Endothelial cell of umbilical vein (primary cell): ENCODE results near the gene CNN1. TPM values are rescaled to one million over a fixed set of nuclear protein-coding genes. Genes with fewer than 3 reads are reported as not detected.

Experiments used
- BruUV-seq: library from RNA; stranded (reverse); fragments of 400-500 nt; replicated peaks from 2 replicates; lab custom pipeline; 2021; lab: Mats Ljungman, UMichigan
- CTCF ChIA-PET: fragments of 300-600, 350-600 bp; sonication (Branson Sonifier 250); formaldehyde crosslinking; loops from one replicate; lab custom pipeline; 2021; ENCODE audit warnings: antibody characterized with exemption, inconsistent platforms; lab: Charles Lee
- POLR2A ChIA-PET: fragments of 300-600, 350-600 bp; sonication (Branson Sonifier 250); formaldehyde crosslinking; loops from one replicate; lab custom pipeline; 2021; ENCODE audit warnings: antibody characterized with exemption, inconsistent platforms; lab: Charles Lee
- DNase-seq: peaks from one replicate; pipeline ENCODE4 v3.0.0-alpha.2; 2011; ENCODE audit warnings: low read depth, low spot score
- FAIRE-seq: peaks from 2 replicates; lab custom pipeline; 2011; peaks lifted over from hg19 to GRCh38; lab: Jason Lieb, UNC
- H2AFZ ChIP-seq: 2 replicates; pipeline ENCODE4 v1.6.0; 2012; ENCODE audit warnings: low read depth, low read length, control low read depth, inconsistent platforms
- H3K27ac ChIP-seq: 2 replicates; pipeline ENCODE4 v1.5.1; 2011; ENCODE audit warnings: low read depth, mild to moderate bottlenecking, control low read depth, low read length, moderate library complexity; ENCODE audit not compliant: insufficient read depth
- H3K27me3 ChIP-seq, 2 experiments: 2 replicates each; pipeline versions ENCODE4 v1.6.0 to v1.6.1; 2011; ENCODE audit warnings: low read length in 2 of 2, mixed read lengths in 1 of 2; ENCODE audit not compliant: control insufficient read depth in 2 of 2, insufficient read depth in 2 of 2
- H3K36me3 ChIP-seq, 2 experiments: 2 replicates in 1 of 2; 3 replicates in 1 of 2; pipeline ENCODE4 v1.5.1; 2011; ENCODE audit warnings: low read length in 2 of 2, mild to moderate bottlenecking in 1 of 2, moderate library complexity in 1 of 2; ENCODE audit not compliant: control insufficient read depth in 2 of 2, insufficient read depth in 2 of 2; ENCODE audit errors: extremely low read depth in 1 of 2
- H3K4me1 ChIP-seq: 3 replicates; pipeline ENCODE4 v1.5.1; 2011; ENCODE audit warnings: mild to moderate bottlenecking, low read length; ENCODE audit not compliant: control insufficient read depth, insufficient read depth; ENCODE audit errors: extremely low read depth
- H3K4me2 ChIP-seq: 2 replicates; pipeline ENCODE4 v1.6.1; 2011; ENCODE audit warnings: low read length, control low read depth, mixed read lengths; ENCODE audit not compliant: insufficient read depth
- H3K4me3 ChIP-seq, 3 experiments: fragments of 200-600 bp in 1 of 3; sonication (generic), shearing (Covaris generic) in 1 of 3; replicated peaks in 1 of 3; 2 replicates each; pipeline ENCODE4 v1.5.1; 2011 to 2016; ENCODE audit warnings: control low read depth in 3 of 3, low read length in 3 of 3, mild to moderate bottlenecking in 2 of 3, inconsistent platforms in 1 of 3, low read depth in 1 of 3, moderate library complexity in 1 of 3; ENCODE audit not compliant: insufficient read depth in 1 of 3
- H3K79me2 ChIP-seq: 2 replicates; pipeline ENCODE4 v1.6.0; 2012; ENCODE audit warnings: low read length, inconsistent platforms; ENCODE audit not compliant: control insufficient read depth, insufficient read depth
- H3K9ac ChIP-seq: replicated peaks from 2 replicates; pipeline ENCODE3; 2011; ENCODE audit warnings: low read length, control low read depth; ENCODE audit not compliant: insufficient read depth; ENCODE audit errors: extremely low read depth
- H3K9me1 ChIP-seq: replicated peaks from 3 replicates; pipeline ENCODE4 v1.6.0; 2011; ENCODE audit warnings: mild to moderate bottlenecking, low read length; ENCODE audit not compliant: control insufficient read depth, insufficient read depth; ENCODE audit errors: extremely low read depth
- H3K9me3 ChIP-seq: replicated peaks from 2 replicates; pipeline ENCODE4 v1.5.1; 2012; ENCODE audit warnings: low read length, inconsistent platforms; ENCODE audit not compliant: control insufficient read depth, insufficient read depth
- H4K20me1 ChIP-seq: replicated peaks from 2 replicates; pipeline ENCODE3; 2011; ENCODE audit warnings: mild to moderate bottlenecking, low read length; ENCODE audit not compliant: control insufficient read depth, insufficient read depth; ENCODE audit errors: extremely low read depth
- EZH2 ChIP-seq: IDR thresholded peaks from 2 replicates; pipeline ENCODE4 v1.6.1; 2012; ENCODE audit warnings: borderline replicate concordance, low read depth, mild to moderate bottlenecking, moderate library complexity, low read length, inconsistent platforms; ENCODE audit not compliant: severe bottlenecking
- FOS ChIP-seq: IDR thresholded peaks from 2 replicates; pipeline ENCODE4 v1.6.1; 2011; ENCODE audit warnings: mild to moderate bottlenecking, low read length, moderate library complexity, borderline replicate concordance; ENCODE audit not compliant: insufficient read depth
- GATA2 ChIP-seq: IDR thresholded peaks from 2 replicates; pipeline ENCODE4 v1.7.0; 2011; ENCODE audit warnings: low read depth, mild to moderate bottlenecking, moderate library complexity, mixed read lengths, low read length; ENCODE audit not compliant: insufficient read length, insufficient read depth
- JUN ChIP-seq: IDR thresholded peaks from 2 replicates; pipeline ENCODE4 v1.6.1; 2011; ENCODE audit warnings: borderline replicate concordance, low read depth; ENCODE audit not compliant: insufficient read length, insufficient read depth
- MYC ChIP-seq: IDR thresholded peaks from one replicate; pipeline ENCODE4 v1.6.1; 2011; ENCODE audit warnings: mild to moderate bottlenecking, low read depth, low read length
- POLR2A ChIP-seq: IDR thresholded peaks from 2 replicates; pipeline ENCODE4 v1.6.1; 2012; ENCODE audit warnings: low read depth, mild to moderate bottlenecking, control low read depth, low read length
- POLR2AphosphoS5 ChIP-seq: IDR thresholded peaks from 2 replicates; pipeline ENCODE4 v1.6.1; 2012; ENCODE audit warnings: low read depth, mild to moderate bottlenecking, control low read depth, low read length, moderate library complexity; ENCODE audit not compliant: insufficient read depth
- dilution Hi-C: fragments of 300-500 bp; cut with MboI; formaldehyde crosslinking; loops from one replicate; pipeline ENCODE4 v1.15.0; 2019; ENCODE audit warnings: low sequenced_read_pairs; ENCODE audit not compliant: extremely low pct_ligation_motif_present
- intact Hi-C: fragments of 100-400 bp; cut with micrococcal nuclease; formaldehyde crosslinking; loops from one replicate; pipeline ENCODE4 v1.10.0; 2022
- polyA plus RNA-seq, 4 experiments: library from polyadenylated mRNA; depleted of rRNA in 3 of 4; stranded (reverse) in 3 of 4; unstranded in 1 of 4; fragments of >200 nt; gene quantifications; 2 replicates each; pipeline versions ENCODE4 v1.2.1 to v1.2.3, GENCODE V29; 2011 to 2012; ENCODE audit warnings: missing spikeins in 1 of 4
- total RNA-seq: library from RNA; stranded (reverse); gene quantifications from 2 replicates; pipeline ENCODE4 v1.2.3, GENCODE V29; 2021
- TF ChIP-seq, protein P1 (sequence below), 2 donors: IDR thresholded peaks; 1 replicate in 1 of 2; 2 replicates in 1 of 2; pipeline ENCODE4 v1.5.1; 2011; ENCODE audit warnings: low read length in 2 of 2, mild to moderate bottlenecking in 2 of 2, moderate library complexity in 2 of 2, control low read depth in 1 of 2, inconsistent platforms in 1 of 2, low read depth in 1 of 2; ENCODE audit not compliant: insufficient read depth in 1 of 2; ENCODE audit errors: extremely low read depth in 1 of 2
- TF ChIP-seq, protein P2 (sequence below): IDR thresholded peaks from 2 replicates; pipeline ENCODE4 v1.6.1; 2011; ENCODE audit not compliant: insufficient read depth, insufficient read length

CNN1 gene
- total and polyA plus RNA-seq, 2 donors (not counting 3 experiments of a cell fraction or from before 2014, with no cell fraction given), result 0.76 TPM; not detected in 1

DNA sequence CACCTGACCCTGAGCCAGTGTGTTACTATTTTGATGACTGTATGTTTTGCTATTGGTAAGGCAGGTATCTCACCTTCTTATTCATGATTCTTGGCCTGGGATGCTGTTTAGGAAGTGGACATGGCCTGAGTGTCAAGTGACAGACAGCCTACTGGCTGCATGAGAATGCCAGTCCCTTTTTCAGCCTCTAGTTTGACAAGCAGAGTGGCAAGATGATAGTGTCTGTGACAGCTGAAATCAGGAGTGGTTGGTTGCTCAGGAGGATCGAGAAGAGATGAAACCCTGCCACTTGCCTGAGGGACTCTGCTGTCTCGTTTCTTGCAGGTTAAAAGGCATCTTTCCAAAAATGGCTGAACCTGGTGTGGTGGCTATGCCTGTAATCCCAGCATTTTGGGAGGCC, 27.5 kb downstream of the CNN1 start:
- no peaks in the 10 kb centered on the region for H3K9me1 ChIP-seq
- H3K4me1 ChIP-seq, result no peaks in the 10 kb centered on the region
- DNase-seq, result no peak
- no peak for FAIRE-seq
- H2AFZ ChIP-seq, result no peak overlapping the region
- no peaks in the 10 kb centered on the region for H4K20me1 ChIP-seq
- ChIA-PET CTCF (no interaction called here), POLR2A (no interaction called here)
- TF ChIP-seq JUN (no peak), FOS (no peak), MYC (no peak), EZH2 (no peak), GATA2 (no peak), POLR2A (no peak), POLR2AphosphoS5 (no peak)
- TF ChIP-seq, protein P1, sequence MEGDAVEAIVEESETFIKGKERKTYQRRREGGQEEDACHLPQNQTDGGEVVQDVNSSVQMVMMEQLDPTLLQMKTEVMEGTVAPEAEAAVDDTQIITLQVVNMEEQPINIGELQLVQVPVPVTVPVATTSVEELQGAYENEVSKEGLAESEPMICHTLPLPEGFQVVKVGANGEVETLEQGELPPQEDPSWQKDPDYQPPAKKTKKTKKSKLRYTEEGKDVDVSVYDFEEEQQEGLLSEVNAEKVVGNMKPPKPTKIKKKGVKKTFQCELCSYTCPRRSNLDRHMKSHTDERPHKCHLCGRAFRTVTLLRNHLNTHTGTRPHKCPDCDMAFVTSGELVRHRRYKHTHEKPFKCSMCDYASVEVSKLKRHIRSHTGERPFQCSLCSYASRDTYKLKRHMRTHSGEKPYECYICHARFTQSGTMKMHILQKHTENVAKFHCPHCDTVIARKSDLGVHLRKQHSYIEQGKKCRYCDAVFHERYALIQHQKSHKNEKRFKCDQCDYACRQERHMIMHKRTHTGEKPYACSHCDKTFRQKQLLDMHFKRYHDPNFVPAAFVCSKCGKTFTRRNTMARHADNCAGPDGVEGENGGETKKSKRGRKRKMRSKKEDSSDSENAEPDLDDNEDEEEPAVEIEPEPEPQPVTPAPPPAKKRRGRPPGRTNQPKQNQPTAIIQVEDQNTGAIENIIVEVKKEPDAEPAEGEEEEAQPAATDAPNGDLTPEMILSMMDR (IDR thresholded peaks at IDR 0.05; ENCODE audit: extremely low read depth in 1 of 2, insufficient read depth in 1 of 2, low read depth in 1 of 2, low read length in 2 of 2), result no peak
- TF ChIP-seq, protein P2, sequence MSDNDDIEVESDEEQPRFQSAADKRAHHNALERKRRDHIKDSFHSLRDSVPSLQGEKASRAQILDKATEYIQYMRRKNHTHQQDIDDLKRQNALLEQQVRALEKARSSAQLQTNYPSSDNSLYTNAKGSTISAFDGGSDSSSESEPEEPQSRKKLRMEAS, result no peak
- BruUV-seq, result no TSS peak
- intact Hi-C loops, result no loop called here
- no peak overlapping the region for H3K27ac ChIP-seq
- no peak overlapping the region for H3K4me3 ChIP-seq
- no peaks in the 10 kb centered on the region for H3K36me3 ChIP-seq
- no peak overlapping the region for H3K4me2 ChIP-seq
- no peaks in the 10 kb centered on the region for H3K79me2 ChIP-seq
- H3K27me3 ChIP-seq, result no peaks in the 10 kb centered on the region
- H3K9ac ChIP-seq, result no peak overlapping the region
- no peaks in the 10 kb centered on the region for H3K9me3 ChIP-seq
- dilution Hi-C loops, result no loop called here
